H1 (cell line): ENCODE results near the gene SYT2. TPM values are rescaled to one million over a fixed set of nuclear protein-coding genes. Genes with fewer than 3 reads are reported as not detected.

ENCODE experiments used
- CEBPB ChIP-seq: IDR thresholded peaks from 2 replicates; pipeline ENCODE4 v1.6.1; 2012; ENCODE audit warnings: low read depth, low read length
- CHD2 ChIP-seq: IDR thresholded peaks from 2 replicates; pipeline ENCODE4 v1.6.1; 2012; ENCODE audit warnings: low read length, improper control_type of control experiment
- EGR1 ChIP-seq: IDR thresholded peaks from 2 replicates; pipeline ENCODE4 v1.6.1; 2011; ENCODE audit warnings: low read depth, low read length, borderline replicate concordance
- GABPA ChIP-seq: IDR thresholded peaks from 2 replicates; pipeline ENCODE4 v1.6.1; 2011; ENCODE audit warnings: mild to moderate bottlenecking, low read length, moderate library complexity, borderline replicate concordance; ENCODE audit not compliant: insufficient read depth
- KDM4A ChIP-seq: IDR thresholded peaks from one replicate; pipeline ENCODE4 v1.7.1; 2012; ENCODE audit warnings: low read depth, mild to moderate bottlenecking, moderate library complexity, low read length, inconsistent platforms; ENCODE audit not compliant: severe bottlenecking
- KDM5A ChIP-seq: fragments of 200-600 bp; IDR thresholded peaks from 2 replicates; pipeline ENCODE4 v1.7.1; 2012; ENCODE audit warnings: mild to moderate bottlenecking, low read length, inconsistent platforms, mixed read lengths
- SP2 ChIP-seq: IDR thresholded peaks from 2 replicates; pipeline ENCODE4 v1.6.1; 2012; ENCODE audit warnings: mild to moderate bottlenecking, low read length, inconsistent platforms
- polyA plus RNA-seq, 7 experiments: library from polyadenylated mRNA; depleted of rRNA in 3 of 7; stranded (reverse) in 5 of 7; unstranded in 2 of 7; fragments of >200 nt in 5 of 7; fragments of 200-250 nt in 2 of 7; gene quantifications; 1 replicate in 5 of 7; 2 replicates in 1 of 7; 4 replicates in 1 of 7; pipeline versions ENCODE4 v1.2.1 to v1.2.3, GENCODE V29; 2011 to 2013; ENCODE audit warnings: missing spikeins in 2 of 7, mixed read lengths in 2 of 7
- total RNA-seq: library from RNA; stranded (reverse); fragmentation: NEBNext Ultra II Directional; extraction: Animal tissue kit (Norgen Biotek cat#: 25700); gene quantifications from 2 replicates; pipeline ENCODE4 v1.2.1, GENCODE V29; 2021
- TF ChIP-seq, protein P1 (sequence below): IDR thresholded peaks from 2 replicates; pipeline ENCODE4 v1.6.1; 2011; ENCODE audit warnings: low read length, improper control_type of control experiment
- TF ChIP-seq, protein P2 (sequence below): fragments of 300-600 bp; sonication (generic); IDR thresholded peaks from 2 replicates; pipeline ENCODE4 v1.7.1; 2012; ENCODE audit warnings: low read length, moderate library complexity, mild to moderate bottlenecking, inconsistent platforms; ENCODE audit not compliant: insufficient replicate concordance

The SYT2 gene
- total and polyA plus RNA-seq, 2 of the 8 experiments (the other 6 are each of a cell fraction or from before 2014, with no cell fraction given) = 2.8 to 11.0 TPM

DNA sequence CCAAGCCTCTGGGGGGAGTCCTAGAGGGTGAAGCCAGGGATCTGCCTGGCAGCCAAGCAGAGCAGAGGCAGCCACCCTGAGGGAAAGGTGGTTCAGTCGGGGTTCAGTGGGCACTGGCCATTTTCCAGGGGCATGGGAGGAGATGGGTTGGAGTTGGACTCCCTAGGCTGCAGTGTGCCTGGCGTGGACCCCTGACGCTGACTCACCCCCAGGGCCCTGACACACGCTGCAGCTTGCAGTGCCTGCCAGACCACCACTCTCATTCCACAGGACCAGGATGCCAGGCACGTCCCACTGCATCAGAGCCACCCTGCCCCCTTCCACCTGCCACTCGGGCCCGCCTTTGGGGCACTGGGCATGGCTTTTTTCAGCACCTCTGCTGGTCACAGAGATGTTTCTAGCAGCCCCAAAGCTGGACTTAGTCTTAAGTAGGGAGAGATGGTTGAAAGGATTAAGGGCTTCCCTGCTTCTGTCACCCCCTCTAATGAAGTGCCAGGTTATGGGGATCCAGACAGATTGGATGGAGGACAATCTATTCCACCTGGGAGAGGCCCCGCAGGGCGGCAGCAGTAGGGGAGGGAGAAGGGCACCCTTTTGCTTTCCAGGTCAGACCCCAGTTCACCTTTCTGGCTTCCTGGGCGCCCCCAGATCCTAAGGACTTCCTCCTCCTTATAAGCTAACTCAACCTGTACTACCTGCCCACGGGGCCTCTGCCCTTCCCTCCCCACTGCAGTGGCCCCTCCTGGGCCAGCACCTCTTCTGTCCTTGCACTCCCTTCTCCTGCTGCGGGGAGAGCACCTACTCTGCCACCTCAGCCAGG lies 1.6 kb downstream of the SYT2 start (continued):
- TF ChIP-seq KDM4A (no peak), CEBPB (no peak), GABPA (no peak), KDM5A (no peak), SP2 (no peak), CHD2 (no peak), EGR1 (no peak)
- TF ChIP-seq, protein P1, sequence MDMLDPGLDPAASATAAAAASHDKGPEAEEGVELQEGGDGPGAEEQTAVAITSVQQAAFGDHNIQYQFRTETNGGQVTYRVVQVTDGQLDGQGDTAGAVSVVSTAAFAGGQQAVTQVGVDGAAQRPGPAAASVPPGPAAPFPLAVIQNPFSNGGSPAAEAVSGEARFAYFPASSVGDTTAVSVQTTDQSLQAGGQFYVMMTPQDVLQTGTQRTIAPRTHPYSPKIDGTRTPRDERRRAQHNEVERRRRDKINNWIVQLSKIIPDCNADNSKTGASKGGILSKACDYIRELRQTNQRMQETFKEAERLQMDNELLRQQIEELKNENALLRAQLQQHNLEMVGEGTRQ = no peak
- TF ChIP-seq, protein P2, sequence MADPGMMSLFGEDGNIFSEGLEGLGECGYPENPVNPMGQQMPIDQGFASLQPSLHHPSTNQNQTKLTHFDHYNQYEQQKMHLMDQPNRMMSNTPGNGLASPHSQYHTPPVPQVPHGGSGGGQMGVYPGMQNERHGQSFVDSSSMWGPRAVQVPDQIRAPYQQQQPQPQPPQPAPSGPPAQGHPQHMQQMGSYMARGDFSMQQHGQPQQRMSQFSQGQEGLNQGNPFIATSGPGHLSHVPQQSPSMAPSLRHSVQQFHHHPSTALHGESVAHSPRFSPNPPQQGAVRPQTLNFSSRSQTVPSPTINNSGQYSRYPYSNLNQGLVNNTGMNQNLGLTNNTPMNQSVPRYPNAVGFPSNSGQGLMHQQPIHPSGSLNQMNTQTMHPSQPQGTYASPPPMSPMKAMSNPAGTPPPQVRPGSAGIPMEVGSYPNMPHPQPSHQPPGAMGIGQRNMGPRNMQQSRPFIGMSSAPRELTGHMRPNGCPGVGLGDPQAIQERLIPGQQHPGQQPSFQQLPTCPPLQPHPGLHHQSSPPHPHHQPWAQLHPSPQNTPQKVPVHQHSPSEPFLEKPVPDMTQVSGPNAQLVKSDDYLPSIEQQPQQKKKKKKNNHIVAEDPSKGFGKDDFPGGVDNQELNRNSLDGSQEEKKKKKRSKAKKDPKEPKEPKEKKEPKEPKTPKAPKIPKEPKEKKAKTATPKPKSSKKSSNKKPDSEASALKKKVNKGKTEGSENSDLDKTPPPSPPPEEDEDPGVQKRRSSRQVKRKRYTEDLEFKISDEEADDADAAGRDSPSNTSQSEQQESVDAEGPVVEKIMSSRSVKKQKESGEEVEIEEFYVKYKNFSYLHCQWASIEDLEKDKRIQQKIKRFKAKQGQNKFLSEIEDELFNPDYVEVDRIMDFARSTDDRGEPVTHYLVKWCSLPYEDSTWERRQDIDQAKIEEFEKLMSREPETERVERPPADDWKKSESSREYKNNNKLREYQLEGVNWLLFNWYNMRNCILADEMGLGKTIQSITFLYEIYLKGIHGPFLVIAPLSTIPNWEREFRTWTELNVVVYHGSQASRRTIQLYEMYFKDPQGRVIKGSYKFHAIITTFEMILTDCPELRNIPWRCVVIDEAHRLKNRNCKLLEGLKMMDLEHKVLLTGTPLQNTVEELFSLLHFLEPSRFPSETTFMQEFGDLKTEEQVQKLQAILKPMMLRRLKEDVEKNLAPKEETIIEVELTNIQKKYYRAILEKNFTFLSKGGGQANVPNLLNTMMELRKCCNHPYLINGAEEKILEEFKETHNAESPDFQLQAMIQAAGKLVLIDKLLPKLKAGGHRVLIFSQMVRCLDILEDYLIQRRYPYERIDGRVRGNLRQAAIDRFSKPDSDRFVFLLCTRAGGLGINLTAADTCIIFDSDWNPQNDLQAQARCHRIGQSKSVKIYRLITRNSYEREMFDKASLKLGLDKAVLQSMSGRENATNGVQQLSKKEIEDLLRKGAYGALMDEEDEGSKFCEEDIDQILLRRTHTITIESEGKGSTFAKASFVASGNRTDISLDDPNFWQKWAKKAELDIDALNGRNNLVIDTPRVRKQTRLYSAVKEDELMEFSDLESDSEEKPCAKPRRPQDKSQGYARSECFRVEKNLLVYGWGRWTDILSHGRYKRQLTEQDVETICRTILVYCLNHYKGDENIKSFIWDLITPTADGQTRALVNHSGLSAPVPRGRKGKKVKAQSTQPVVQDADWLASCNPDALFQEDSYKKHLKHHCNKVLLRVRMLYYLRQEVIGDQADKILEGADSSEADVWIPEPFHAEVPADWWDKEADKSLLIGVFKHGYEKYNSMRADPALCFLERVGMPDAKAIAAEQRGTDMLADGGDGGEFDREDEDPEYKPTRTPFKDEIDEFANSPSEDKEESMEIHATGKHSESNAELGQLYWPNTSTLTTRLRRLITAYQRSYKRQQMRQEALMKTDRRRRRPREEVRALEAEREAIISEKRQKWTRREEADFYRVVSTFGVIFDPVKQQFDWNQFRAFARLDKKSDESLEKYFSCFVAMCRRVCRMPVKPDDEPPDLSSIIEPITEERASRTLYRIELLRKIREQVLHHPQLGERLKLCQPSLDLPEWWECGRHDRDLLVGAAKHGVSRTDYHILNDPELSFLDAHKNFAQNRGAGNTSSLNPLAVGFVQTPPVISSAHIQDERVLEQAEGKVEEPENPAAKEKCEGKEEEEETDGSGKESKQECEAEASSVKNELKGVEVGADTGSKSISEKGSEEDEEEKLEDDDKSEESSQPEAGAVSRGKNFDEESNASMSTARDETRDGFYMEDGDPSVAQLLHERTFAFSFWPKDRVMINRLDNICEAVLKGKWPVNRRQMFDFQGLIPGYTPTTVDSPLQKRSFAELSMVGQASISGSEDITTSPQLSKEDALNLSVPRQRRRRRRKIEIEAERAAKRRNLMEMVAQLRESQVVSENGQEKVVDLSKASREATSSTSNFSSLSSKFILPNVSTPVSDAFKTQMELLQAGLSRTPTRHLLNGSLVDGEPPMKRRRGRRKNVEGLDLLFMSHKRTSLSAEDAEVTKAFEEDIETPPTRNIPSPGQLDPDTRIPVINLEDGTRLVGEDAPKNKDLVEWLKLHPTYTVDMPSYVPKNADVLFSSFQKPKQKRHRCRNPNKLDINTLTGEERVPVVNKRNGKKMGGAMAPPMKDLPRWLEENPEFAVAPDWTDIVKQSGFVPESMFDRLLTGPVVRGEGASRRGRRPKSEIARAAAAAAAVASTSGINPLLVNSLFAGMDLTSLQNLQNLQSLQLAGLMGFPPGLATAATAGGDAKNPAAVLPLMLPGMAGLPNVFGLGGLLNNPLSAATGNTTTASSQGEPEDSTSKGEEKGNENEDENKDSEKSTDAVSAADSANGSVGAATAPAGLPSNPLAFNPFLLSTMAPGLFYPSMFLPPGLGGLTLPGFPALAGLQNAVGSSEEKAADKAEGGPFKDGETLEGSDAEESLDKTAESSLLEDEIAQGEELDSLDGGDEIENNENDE = no peak
